Lower leg skin (tissue), 3 donors: ENCODE data around the gene EVA1A.

Experiments
- POLR2A ChIP-seq, 2 donors: fragments of 450-650 bp; IDR thresholded peaks; one replicate each; pipeline ENCODE4 v1.6.1; 2016 to 2017; ENCODE audit warnings: antibody characterized with exemption in 2 of 2, mild to moderate bottlenecking in 1 of 2, moderate library complexity in 1 of 2
- TF ChIP-seq, protein P1 (sequence below), 3 donors: fragments of 450-650 bp; IDR thresholded peaks; one replicate each; pipeline ENCODE4 v1.5.1; 2016; ENCODE audit warnings: antibody characterized with exemption in 3 of 3, mild to moderate bottlenecking in 3 of 3, moderate library complexity in 2 of 3

DNA sequence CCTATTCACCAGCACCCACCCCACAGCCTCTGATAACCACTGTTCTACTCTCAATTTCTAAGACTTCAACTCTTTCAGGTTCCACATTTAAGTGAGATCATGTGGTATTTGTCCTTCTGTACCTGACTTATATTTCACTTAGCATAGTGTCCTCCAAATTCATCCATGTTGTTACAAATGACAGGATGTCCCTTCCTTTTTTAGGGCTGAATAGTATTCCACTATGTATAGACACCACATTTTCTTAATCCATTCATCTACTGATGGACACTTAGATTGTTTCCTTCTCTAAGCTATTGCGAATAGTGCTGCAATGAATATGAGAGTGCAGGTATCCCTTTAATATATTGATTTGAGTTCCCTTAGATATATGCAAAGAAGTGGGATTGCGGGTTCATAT lies 100.1 kb downstream of the EVA1A start:
- TF ChIP-seq, protein P1, sequence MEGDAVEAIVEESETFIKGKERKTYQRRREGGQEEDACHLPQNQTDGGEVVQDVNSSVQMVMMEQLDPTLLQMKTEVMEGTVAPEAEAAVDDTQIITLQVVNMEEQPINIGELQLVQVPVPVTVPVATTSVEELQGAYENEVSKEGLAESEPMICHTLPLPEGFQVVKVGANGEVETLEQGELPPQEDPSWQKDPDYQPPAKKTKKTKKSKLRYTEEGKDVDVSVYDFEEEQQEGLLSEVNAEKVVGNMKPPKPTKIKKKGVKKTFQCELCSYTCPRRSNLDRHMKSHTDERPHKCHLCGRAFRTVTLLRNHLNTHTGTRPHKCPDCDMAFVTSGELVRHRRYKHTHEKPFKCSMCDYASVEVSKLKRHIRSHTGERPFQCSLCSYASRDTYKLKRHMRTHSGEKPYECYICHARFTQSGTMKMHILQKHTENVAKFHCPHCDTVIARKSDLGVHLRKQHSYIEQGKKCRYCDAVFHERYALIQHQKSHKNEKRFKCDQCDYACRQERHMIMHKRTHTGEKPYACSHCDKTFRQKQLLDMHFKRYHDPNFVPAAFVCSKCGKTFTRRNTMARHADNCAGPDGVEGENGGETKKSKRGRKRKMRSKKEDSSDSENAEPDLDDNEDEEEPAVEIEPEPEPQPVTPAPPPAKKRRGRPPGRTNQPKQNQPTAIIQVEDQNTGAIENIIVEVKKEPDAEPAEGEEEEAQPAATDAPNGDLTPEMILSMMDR (IDR thresholded peaks at IDR 0.05): no peak
- no peak for TF ChIP-seq POLR2A (IDR thresholded peaks at IDR 0.05)
